IMR-90 (cell line): ENCODE measurements around the gene PRXL2C.

Source experiments
- BHLHE40 ChIP-seq: fragments of 150-350 bp; IDR thresholded peaks from 2 replicates; pipeline ENCODE4 v1.6.1; 2016; ENCODE audit warnings: mild to moderate bottlenecking, low read depth, low read length
- CEBPB ChIP-seq: IDR thresholded peaks from 2 replicates; pipeline ENCODE4 v1.6.1; 2012; ENCODE audit warnings: low read depth, low read length, improper control_type of control experiment
- CHD1 ChIP-seq: IDR thresholded peaks from 2 replicates; pipeline ENCODE4 v1.6.1; 2012; ENCODE audit warnings: low read depth, low read length, improper control_type of control experiment
- ELK1 ChIP-seq: fragments of 150-350 bp; IDR thresholded peaks from 2 replicates; pipeline ENCODE4 v1.6.1; 2016; ENCODE audit warnings: low read depth, mild to moderate bottlenecking, low read length, moderate library complexity, borderline replicate concordance
- FOS ChIP-seq: fragments of 150-350 bp; IDR thresholded peaks from 2 replicates; pipeline ENCODE4 v1.6.1; 2016; ENCODE audit warnings: low read depth, low read length
- MAFK ChIP-seq: IDR thresholded peaks from 2 replicates; pipeline ENCODE4 v1.6.1; 2012; ENCODE audit warnings: low read depth, low read length, improper control_type of control experiment
- MXI1 ChIP-seq: IDR thresholded peaks from 2 replicates; pipeline ENCODE4 v1.6.1; 2012; ENCODE audit warnings: low read depth, mild to moderate bottlenecking, low read length, moderate library complexity, borderline replicate concordance
- POLR2A ChIP-seq: IDR thresholded peaks from 2 replicates; pipeline ENCODE4 v1.6.1; 2012; ENCODE audit warnings: mild to moderate bottlenecking, low read depth, low read length
- RAD21 ChIP-seq: IDR thresholded peaks from 2 replicates; pipeline ENCODE4 v1.6.1; 2012; ENCODE audit warnings: low read length, improper control_type of control experiment
- RCOR1 ChIP-seq: IDR thresholded peaks from 2 replicates; pipeline ENCODE4 v1.6.1; 2012; ENCODE audit warnings: mild to moderate bottlenecking, low read length, improper control_type of control experiment; ENCODE audit not compliant: insufficient replicate concordance
- RFX5 ChIP-seq: IDR thresholded peaks from 2 replicates; pipeline ENCODE4 v1.8.0; 2012; ENCODE audit warnings: low read depth, mild to moderate bottlenecking, low read length, moderate library complexity
- USF2 ChIP-seq: fragments of 150-350 bp; IDR thresholded peaks from 2 replicates; pipeline ENCODE4 v1.6.1; 2017; ENCODE audit warnings: mild to moderate bottlenecking, antibody characterized with exemption, low read length, low read depth
- TF ChIP-seq, protein P1 (sequence below): conservative IDR thresholded peaks from 2 replicates; pipeline ENCODE4 v1.5.1; 2012; ENCODE audit warnings: mild to moderate bottlenecking, low read depth, low read length, improper control_type of control experiment

- TF ChIP-seq, protein P1, sequence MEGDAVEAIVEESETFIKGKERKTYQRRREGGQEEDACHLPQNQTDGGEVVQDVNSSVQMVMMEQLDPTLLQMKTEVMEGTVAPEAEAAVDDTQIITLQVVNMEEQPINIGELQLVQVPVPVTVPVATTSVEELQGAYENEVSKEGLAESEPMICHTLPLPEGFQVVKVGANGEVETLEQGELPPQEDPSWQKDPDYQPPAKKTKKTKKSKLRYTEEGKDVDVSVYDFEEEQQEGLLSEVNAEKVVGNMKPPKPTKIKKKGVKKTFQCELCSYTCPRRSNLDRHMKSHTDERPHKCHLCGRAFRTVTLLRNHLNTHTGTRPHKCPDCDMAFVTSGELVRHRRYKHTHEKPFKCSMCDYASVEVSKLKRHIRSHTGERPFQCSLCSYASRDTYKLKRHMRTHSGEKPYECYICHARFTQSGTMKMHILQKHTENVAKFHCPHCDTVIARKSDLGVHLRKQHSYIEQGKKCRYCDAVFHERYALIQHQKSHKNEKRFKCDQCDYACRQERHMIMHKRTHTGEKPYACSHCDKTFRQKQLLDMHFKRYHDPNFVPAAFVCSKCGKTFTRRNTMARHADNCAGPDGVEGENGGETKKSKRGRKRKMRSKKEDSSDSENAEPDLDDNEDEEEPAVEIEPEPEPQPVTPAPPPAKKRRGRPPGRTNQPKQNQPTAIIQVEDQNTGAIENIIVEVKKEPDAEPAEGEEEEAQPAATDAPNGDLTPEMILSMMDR = no peak
- TF ChIP-seq CEBPB = no peak
- TF ChIP-seq POLR2A = no peak
- TF ChIP-seq USF2 = no peak
- no peak for TF ChIP-seq MXI1
- no peak for TF ChIP-seq RFX5
- TF ChIP-seq RCOR1 = no peak
- TF ChIP-seq MAFK = no peak
- TF ChIP-seq ELK1 = no peak
- no peak for TF ChIP-seq CHD1
- no peak for TF ChIP-seq FOS
- TF ChIP-seq RAD21 = no peak
- TF ChIP-seq BHLHE40 = no peak
These were observed 51.2 kb downstream of the PRXL2C start for GRCh38 chr9:96604004-96604319.
